ENCODE measurements around the gene ARL6IP6. TPM values are rescaled to one million over a fixed set of nuclear protein-coding genes. Genes with fewer than 3 reads are reported as not detected.

The ARL6IP6 gene
- total and polyA plus RNA-seq, 2 of the 13 experiments (the other 11 are each of a cell fraction or from before 2014, with no cell fraction given), result 45.0 to 65.9 TPM

- TF ChIP-seq ZBTB40 (IDR thresholded peaks at IDR 0.05), result no peak
- TF ChIP-seq ZBTB40 (CRISPR knock-in tag; IDR thresholded peaks at IDR 0.05), result peak; percentile 92
- TF ChIP-seq ZBTB21 (CRISPR knock-in tag; IDR thresholded peaks at IDR 0.05), result no peak
- TF ChIP-seq RAD51 (IDR thresholded peaks at IDR 0.05; ENCODE audit: borderline replicate concordance), result no peak
- TF ChIP-seq KLF16 (CRISPR knock-in tag; IDR thresholded peaks at IDR 0.05), result peak in 1 of 2 experiments; percentile 1; a peak in 1 of 4 replicates
- TF ChIP-seq CTCF (CRISPR knock-in tag; IDR thresholded peaks at IDR 0.05), result peak; percentile 6
- peak; percentile 88; the same call in 1 of the 2 replicates for TF ChIP-seq UBTF (CRISPR knock-in tag; IDR thresholded peaks at IDR 0.05)
- peak; percentile 65 for TF ChIP-seq HOXA9 (CRISPR knock-in tag; IDR thresholded peaks at IDR 0.05; ENCODE audit: borderline replicate concordance)
- TF ChIP-seq THAP9 (CRISPR knock-in tag; IDR thresholded peaks at IDR 0.05; ENCODE audit: borderline replicate concordance), result no peak
- TF ChIP-seq GATAD2A (CRISPR knock-in tag; IDR thresholded peaks at IDR 0.05), result no peak; the same call in 1 of the 2 replicates
- TF ChIP-seq SNAPC2 (CRISPR knock-in tag; IDR thresholded peaks at IDR 0.05), result peak; percentile 92
- TF ChIP-seq IRX3 (CRISPR knock-in tag; IDR thresholded peaks at IDR 0.05; ENCODE audit: borderline replicate concordance, low read depth), result peak; percentile 75
These were observed at the start of gene ARL6IP6 (continued) for GRCh38 chr2:152718076-152718908.
